Hepatocyte (in vitro differentiated cells): ENCODE results near the gene SPRED2.

Source experiments
- EZH2 ChIP-seq: fragments of 200-600 bp; sonication (generic); IDR thresholded peaks from 2 replicates; pipeline ENCODE4 v1.6.1; 2016; ENCODE audit warnings: antibody characterized with exemption, mild to moderate bottlenecking, borderline replicate concordance
- EZH2phosphoT487 ChIP-seq: fragments of 200-600 bp; sonication (generic); IDR thresholded peaks from one replicate; pipeline ENCODE4 v1.6.1; 2018; ENCODE audit warnings: antibody characterized with exemption, mild to moderate bottlenecking, low read depth, moderate library complexity; ENCODE audit not compliant: unreplicated experiment, severe bottlenecking
- TF ChIP-seq, protein P1 (sequence below): fragments of 200-600 bp; sonication (generic); IDR thresholded peaks from 2 replicates; pipeline ENCODE4 v1.5.1; 2016; ENCODE audit warnings: antibody characterized with exemption, mild to moderate bottlenecking; ENCODE audit not compliant: poor library complexity

DNA sequence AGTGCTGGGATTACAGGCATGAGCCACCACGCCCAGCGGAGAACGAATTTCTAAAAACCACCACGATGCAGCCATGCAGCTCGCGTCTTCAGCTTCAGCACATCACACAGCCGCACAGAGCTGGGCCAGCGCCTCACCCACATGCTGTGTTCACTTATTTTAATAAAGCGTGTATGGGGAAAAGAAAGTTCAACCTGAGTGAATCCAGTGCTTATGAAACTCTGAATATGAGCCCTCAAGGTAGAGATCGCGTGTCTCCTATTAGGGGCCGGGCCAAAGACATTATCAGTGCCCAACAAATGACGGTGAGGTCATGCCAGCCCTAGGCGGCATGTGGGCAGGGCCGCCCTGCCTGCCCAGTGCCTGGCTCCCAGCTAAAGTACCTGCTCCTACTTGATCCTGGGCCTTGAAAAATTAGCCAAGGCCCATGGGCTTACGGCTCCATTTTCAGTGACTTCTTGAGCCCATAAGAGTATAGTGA is 44.3 kb downstream of the SPRED2 start:
- TF ChIP-seq EZH2 (no peak), EZH2phosphoT487 (no peak)
- TF ChIP-seq, protein P1, sequence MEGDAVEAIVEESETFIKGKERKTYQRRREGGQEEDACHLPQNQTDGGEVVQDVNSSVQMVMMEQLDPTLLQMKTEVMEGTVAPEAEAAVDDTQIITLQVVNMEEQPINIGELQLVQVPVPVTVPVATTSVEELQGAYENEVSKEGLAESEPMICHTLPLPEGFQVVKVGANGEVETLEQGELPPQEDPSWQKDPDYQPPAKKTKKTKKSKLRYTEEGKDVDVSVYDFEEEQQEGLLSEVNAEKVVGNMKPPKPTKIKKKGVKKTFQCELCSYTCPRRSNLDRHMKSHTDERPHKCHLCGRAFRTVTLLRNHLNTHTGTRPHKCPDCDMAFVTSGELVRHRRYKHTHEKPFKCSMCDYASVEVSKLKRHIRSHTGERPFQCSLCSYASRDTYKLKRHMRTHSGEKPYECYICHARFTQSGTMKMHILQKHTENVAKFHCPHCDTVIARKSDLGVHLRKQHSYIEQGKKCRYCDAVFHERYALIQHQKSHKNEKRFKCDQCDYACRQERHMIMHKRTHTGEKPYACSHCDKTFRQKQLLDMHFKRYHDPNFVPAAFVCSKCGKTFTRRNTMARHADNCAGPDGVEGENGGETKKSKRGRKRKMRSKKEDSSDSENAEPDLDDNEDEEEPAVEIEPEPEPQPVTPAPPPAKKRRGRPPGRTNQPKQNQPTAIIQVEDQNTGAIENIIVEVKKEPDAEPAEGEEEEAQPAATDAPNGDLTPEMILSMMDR: no peak
